Right lobe of liver (tissue), 6 donors: ENCODE data around the gene ZNF503. TPM values are rescaled to one million over a fixed set of nuclear protein-coding genes. Genes with fewer than 3 reads are reported as not detected.

Experiments
- ATAC-seq, 4 donors: fragments of 200-7000 bp; cut with Tn5 transposase; one replicate each; pipeline ENCODE4 v1.9.1; 2020; ENCODE audit warnings: mild to moderate bottlenecking in 4 of 4, moderate library complexity in 4 of 4
- DNase-seq, 3 donors: peaks; one replicate each; pipeline ENCODE4 v3.0.0-alpha.2; 2020
- H3K27ac ChIP-seq, 3 donors: fragments of 200-600 bp; one replicate each; pipeline ENCODE4 v1.8.0; 2022
- H3K27me3 ChIP-seq, 2 donors: fragments of 200-600 bp; one replicate each; pipeline ENCODE4 v1.8.0; 2022
- H3K36me3 ChIP-seq, 4 donors: fragments of 200-600 bp; sonication (generic) in 1 of 4; one replicate each; pipeline versions ENCODE4 v1.5.1 to v1.8.0; 2017 to 2022; ENCODE audit warnings: control low read depth in 1 of 4
- H3K4me1 ChIP-seq, 4 donors: fragments of 200-600 bp; sonication (generic) in 1 of 4; one replicate each; pipeline versions ENCODE4 v1.5.1 to v1.8.0; 2017 to 2022; ENCODE audit warnings: control low read depth in 1 of 4
- H3K4me3 ChIP-seq, 3 donors: fragments of 200-600 bp; one replicate each; pipeline ENCODE4 v1.8.0; 2022
- H3K9me3 ChIP-seq, 4 donors: fragments of 200-600 bp; sonication (generic) in 1 of 4; one replicate each; pipeline versions ENCODE4 v1.5.1 to v1.8.0; 2017 to 2022; ENCODE audit warnings: control low read depth in 1 of 4
- CTCF ChIP-seq, 4 donors: fragments of 200-600 bp in 3 of 4; fragments of 450-650 bp in 1 of 4; IDR thresholded peaks; one replicate each; pipeline versions ENCODE4 v1.5.1 to v1.8.0; 2016 to 2022; ENCODE audit warnings: antibody characterized with exemption in 4 of 4, mild to moderate bottlenecking in 2 of 4
- POLR2A ChIP-seq: fragments of 450-650 bp; IDR thresholded peaks from one replicate; pipeline ENCODE4 v1.6.1; 2017; ENCODE audit warnings: antibody characterized with exemption, mild to moderate bottlenecking
- WGBS: methylation state at CpG from one replicate; pipeline ENCODE4 v1.1.6; 2018; ENCODE audit warnings: low coverage, low lambda C conversion rate; ENCODE audit not compliant: insufficient coverage; ENCODE audit errors: missing lambda C conversion rate; 5-methylcytosine and 5-hydroxymethylcytosine counted together
- intact Hi-C, 2 donors: fragments of 100-400 bp; cut with DNase I; formaldehyde crosslinking; loops; one replicate each; pipeline versions ENCODE4 v1.11.2 to v1.14.1; 2022
- total RNA-seq, 6 experiments: library from RNA; depleted of rRNA in 2 of 6; stranded (reverse); fragments of >200 nt in 2 of 6; fragmentation: NEBNext Ultra II Directional in 3 of 6; extraction: Animal tissue kit (Norgen Biotek cat#: 25700) in 3 of 6; gene quantifications; one replicate each; pipeline versions ENCODE4 v1.1.0 to v1.2.4, GENCODE V29; 2016 to 2023
- donor health status: DM: no; HTN: yes; CAD: no.
- donor health status: DM: no; HTN: no; CAD: no.
- donor health status: DM: no; HTN: no; CAD: no.
- donor health status: DM: no; HTN: yes; CAD: no.
- donor health status: DM: no; HTN: yes; CAD: no.

ZNF503 gene
- total RNA-seq, 6 experiments from 2014 or later: 2.9 to 7.1 (median 5.4) TPM

- Histone ChIP-seq H3K27ac (peak overlapping the region in 1 of 3 donors; percentile 79), H3K4me3 (peak overlapping the region in 1 of 3 donors; percentile 70), H3K9me3 (no peaks in the 10 kb centered on the region), H3K36me3 (no peaks in the 10 kb centered on the region), H3K27me3 (no peaks in the 10 kb centered on the region), H3K4me1 (no peaks in the 10 kb centered on the region)
- TF ChIP-seq CTCF (IDR thresholded peaks at IDR 0.05) (no peak), POLR2A (no peak)
- intact Hi-C loops: no loop called here
- WGBS: 87% methylated on average over 9 of the region's 10 CpGs
- ATAC-seq (no peak), DNase-seq (no peak)
Measured at GRCh38 chr10:75410132-75411005, 8.8 kb upstream of the ZNF503 start.

GRCh38 chr10:75408911-75409885, 7.6 kb upstream of the ZNF503 start:
- WGBS: 1% methylated on average over 34 of the region's 76 CpGs
- Histone ChIP-seq H3K27ac (peak overlapping the region; percentile 63 to 79 (median 75)), H3K36me3 (no peaks in the 10 kb centered on the region), H3K4me3 (peak overlapping the region; percentile 55 to 93 (median 70)), H3K27me3 (no peaks in the 10 kb centered on the region), H3K4me1 (no peaks in the 10 kb centered on the region), H3K9me3 (no peaks in the 10 kb centered on the region)
- intact Hi-C loops: loop anchor here (10.0 kb wide), 2 partner anchors 186 to 496 kb away; no protein-coding TSS in a partner anchor
- DNase-seq (peak; percentile 83 to 87 (median 85)), ATAC-seq (peak; percentile 92 to 96 (median 94))
- TF ChIP-seq POLR2A (peak; percentile 47), CTCF (IDR thresholded peaks at IDR 0.05) (peak in 2 of 4 donors; percentile 8 to 14)

- peak overlapping the region; percentile 55 to 93 (median 70) for H3K4me3 ChIP-seq
- DNase-seq (no peak), ATAC-seq (no peak)
- peak overlapping the region; percentile 44 to 75 (median 63) for H3K27ac ChIP-seq
- intact Hi-C loops: loop anchor here (10.0 kb wide), 2 partner anchors 186 to 496 kb away; no protein-coding TSS in a partner anchor
- TF ChIP-seq POLR2A: no peak
- TF ChIP-seq CTCF (IDR thresholded peaks at IDR 0.05): no peak
- 42% methylated on average over 27 of the region's 27 CpGs for WGBS
- H3K27me3 ChIP-seq: no peaks in the 10 kb centered on the region
- H3K36me3 ChIP-seq: no peaks in the 10 kb centered on the region
- H3K9me3 ChIP-seq: no peaks in the 10 kb centered on the region
- no peaks in the 10 kb centered on the region for H3K4me1 ChIP-seq
Measured at GRCh38 chr10:75408509-75408875, 6.9 kb upstream of the ZNF503 start.

GRCh38 chr10:75407713-75408508, 6.3 kb upstream of the ZNF503 start:
- DNase-seq: peak in 1 of 3 donors; percentile 50
- intact Hi-C loops: loop anchor here (10.0 kb wide), 2 partner anchors 187 to 497 kb away; no protein-coding TSS in a partner anchor
- no peaks in the 10 kb centered on the region for H3K36me3 ChIP-seq
- 52% methylated on average over 33 of the region's 68 CpGs for WGBS
- no peaks in the 10 kb centered on the region for H3K4me1 ChIP-seq
- peak overlapping the region; percentile 10 to 75 (median 63) for H3K27ac ChIP-seq
- H3K9me3 ChIP-seq: no peaks in the 10 kb centered on the region
- peak overlapping the region; percentile 55 to 93 (median 70) for H3K4me3 ChIP-seq
- no peak for TF ChIP-seq POLR2A
- no peak for TF ChIP-seq CTCF (IDR thresholded peaks at IDR 0.05)
- H3K27me3 ChIP-seq: no peaks in the 10 kb centered on the region
- no peak for ATAC-seq
